ENCODE results near the gene TDO2.

Gene TDO2

GRCh38 chr4:155953151-155954117, 49.9 kb downstream of the TDO2 start, which contains the start of gene CTSO:
Gene CTSO (minus strand): TSS chr4:155953866. CDS start chr4:155953847, 19 bp downstream.
- peaks cover 3% of the 10 kb centered on the region for H3K27me3 ChIP-seq (ENCODE audit: insufficient read depth, low read length, poor library complexity)
- ATAC-seq (ENCODE audit: insufficient read depth, low read depth): peak; percentile 91
- no peaks in the 10 kb centered on the region for H3K79me2 ChIP-seq (ENCODE audit: insufficient read depth, low read length)
- DNase-seq: peak; percentile 76
- H2AFZ ChIP-seq (ENCODE audit: low read depth, low read length): peak within 1 kb of the TSS; percentile 87
- H3K4me1 ChIP-seq (ENCODE audit: insufficient read depth, low read length): peaks cover 14% of the 10 kb centered on the region
- H3K27ac ChIP-seq (ENCODE audit: low read length): peak within 1 kb of the TSS; percentile 80
- no peaks in the 10 kb centered on the region for H3K36me3 ChIP-seq (ENCODE audit: insufficient read depth, low read length)
- peak within 1 kb of the TSS; percentile 74 for H3K9ac ChIP-seq (ENCODE audit: low read depth, low read length)
- peak; percentile 73 for TF ChIP-seq CTCF (IDR thresholded peaks at IDR 0.05; ENCODE audit: borderline replicate concordance, extremely low read depth, low read length, poor library complexity, severe bottlenecking)
- TF ChIP-seq EZH2 (IDR thresholded peaks at IDR 0.05; ENCODE audit: borderline replicate concordance, low read depth, low read length, severe bottlenecking): no peak
- no peaks in the 10 kb centered on the region for H3K9me3 ChIP-seq (ENCODE audit: insufficient read depth, low read length, severe bottlenecking)
- no peaks in the 10 kb centered on the region for H4K20me1 ChIP-seq (ENCODE audit: insufficient read depth, low read length)
- H3K4me3 ChIP-seq (ENCODE audit: low read depth in 1 of 2, low read length in 2 of 2): peak within 1 kb of the TSS; percentile 42 to 90
- H3K4me2 ChIP-seq (ENCODE audit: insufficient read depth, low read length): peak within 1 kb of the TSS; percentile 72

GRCh38 chr4:155954118-155954685, 50.7 kb downstream of the TDO2 start:
- Histone ChIP-seq H3K4me3 (ENCODE audit: low read depth in 1 of 2, low read length in 2 of 2) (peak overlapping the region; percentile 42 to 90; a peak in 3 of 4 replicates), H3K27ac (ENCODE audit: low read length) (peak overlapping the region; percentile 80), H3K4me2 (ENCODE audit: insufficient read depth, low read length) (peak overlapping the region; percentile 72), H3K36me3 (ENCODE audit: insufficient read depth, low read length) (no peaks in the 10 kb centered on the region), H3K9me3 (ENCODE audit: insufficient read depth, low read length, severe bottlenecking) (no peaks in the 10 kb centered on the region), H3K27me3 (ENCODE audit: insufficient read depth, low read length, poor library complexity) (peaks cover 3% of the 10 kb centered on the region), H2AFZ (ENCODE audit: low read depth, low read length) (peak overlapping the region; percentile 87), H4K20me1 (ENCODE audit: insufficient read depth, low read length) (no peaks in the 10 kb centered on the region), H3K79me2 (ENCODE audit: insufficient read depth, low read length) (no peaks in the 10 kb centered on the region), H3K4me1 (ENCODE audit: insufficient read depth, low read length) (peaks cover 14% of the 10 kb centered on the region), H3K9ac (ENCODE audit: low read depth, low read length) (peak overlapping the region; percentile 74)
- TF ChIP-seq CTCF (IDR thresholded peaks at IDR 0.05; ENCODE audit: borderline replicate concordance, extremely low read depth, low read length, poor library complexity, severe bottlenecking) (no peak), EZH2 (IDR thresholded peaks at IDR 0.05; ENCODE audit: borderline replicate concordance, low read depth, low read length, severe bottlenecking) (no peak)
- ATAC-seq (ENCODE audit: insufficient read depth, low read depth) (no peak), DNase-seq (peak; percentile 9)

GRCh38 chr4:155954939-155955338, 51.4 kb downstream of the TDO2 start:
- Histone ChIP-seq H4K20me1 (ENCODE audit: insufficient read depth, low read length) (no peaks in the 10 kb centered on the region), H3K36me3 (ENCODE audit: insufficient read depth, low read length) (no peaks in the 10 kb centered on the region), H3K4me3 (ENCODE audit: low read depth in 1 of 2, low read length in 2 of 2) (no peak overlapping the region), H3K27me3 (ENCODE audit: insufficient read depth, low read length, poor library complexity) (peaks cover 3% of the 10 kb centered on the region), H3K9ac (ENCODE audit: low read depth, low read length) (no peak overlapping the region), H3K79me2 (ENCODE audit: insufficient read depth, low read length) (no peaks in the 10 kb centered on the region), H3K27ac (ENCODE audit: low read length) (no peak overlapping the region), H3K4me2 (ENCODE audit: insufficient read depth, low read length) (no peak overlapping the region), H3K9me3 (ENCODE audit: insufficient read depth, low read length, severe bottlenecking) (no peaks in the 10 kb centered on the region), H2AFZ (ENCODE audit: low read depth, low read length) (no peak overlapping the region; the same call in 1 of the 2 replicates), H3K4me1 (ENCODE audit: insufficient read depth, low read length) (peaks cover 14% of the 10 kb centered on the region)
- DNase-seq (no peak), ATAC-seq (ENCODE audit: insufficient read depth, low read depth) (no peak)
- no peak for TF ChIP-seq EZH2 (IDR thresholded peaks at IDR 0.05; ENCODE audit: borderline replicate concordance, low read depth, low read length, severe bottlenecking)
- no peak for TF ChIP-seq CTCF (IDR thresholded peaks at IDR 0.05; ENCODE audit: borderline replicate concordance, extremely low read depth, low read length, poor library complexity, severe bottlenecking)
